Central memory CD4-positive, alpha-beta T cell (primary cell): ENCODE data around the gene RSPH10B.
A peak's percentile ranks its signal among the peaks of the same experiment; 100 is the strongest.
"Not testable (repeated sequence)": the region's sequence is repeated elsewhere in the genome, so short reads cannot be mapped to it uniquely, and the experiment has no call there.

Source experiments
- DNase-seq: peaks from one replicate; pipeline ENCODE4 v3.0.0; 2022

Gene RSPH10B

DNA sequence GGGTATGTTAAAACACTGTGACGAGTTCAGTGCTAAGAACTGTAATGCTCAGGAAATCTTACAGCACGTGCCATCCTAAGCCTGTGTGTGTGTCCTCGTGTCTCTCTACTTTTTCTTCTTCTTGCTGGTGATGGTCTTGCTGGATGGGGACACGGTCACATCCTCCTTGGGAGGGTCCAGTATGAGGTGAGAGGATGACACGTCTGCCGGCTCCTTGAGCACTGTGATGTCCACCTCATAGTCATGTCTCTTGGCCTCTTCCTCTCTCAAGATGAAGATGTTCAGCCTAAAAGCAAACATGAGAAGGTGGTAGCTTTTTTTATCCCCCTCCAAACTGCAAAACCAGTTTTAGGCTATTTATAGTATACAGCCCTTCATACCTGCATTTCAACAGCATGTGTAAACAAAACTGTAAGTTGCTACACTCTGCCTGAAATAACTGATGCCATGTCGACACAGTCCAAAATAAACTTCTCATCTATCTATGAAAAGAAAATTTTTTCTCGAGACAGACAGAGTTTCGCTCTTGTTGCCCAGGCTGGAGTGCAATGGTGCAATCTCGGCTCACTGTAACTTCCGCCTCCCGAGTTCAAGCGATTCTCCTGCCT, 44.1 kb downstream of the RSPH10B start:
- not testable (repeated sequence) for DNase-seq

DNA sequence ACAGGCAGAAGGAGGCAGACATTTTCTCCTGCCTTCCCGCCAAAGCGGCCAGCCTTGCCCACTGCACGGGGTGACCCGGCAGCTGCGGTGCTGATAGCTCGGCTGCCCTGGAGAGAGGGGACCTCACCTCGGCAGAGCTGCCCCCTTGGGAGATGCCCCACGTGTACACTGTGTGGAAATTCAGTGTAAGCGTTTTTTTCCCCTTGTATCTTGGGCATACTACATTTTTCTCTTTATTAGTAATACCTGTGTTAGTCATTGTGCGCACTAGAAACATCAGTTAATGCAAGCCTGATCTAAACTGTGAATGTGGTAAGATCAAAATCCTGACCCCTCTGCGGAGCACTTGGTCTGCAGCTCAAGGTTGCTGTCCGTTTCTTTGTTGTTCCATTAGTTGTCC, 45.9 kb downstream of the RSPH10B start:
- DNase-seq = not testable (repeated sequence)

DNA sequence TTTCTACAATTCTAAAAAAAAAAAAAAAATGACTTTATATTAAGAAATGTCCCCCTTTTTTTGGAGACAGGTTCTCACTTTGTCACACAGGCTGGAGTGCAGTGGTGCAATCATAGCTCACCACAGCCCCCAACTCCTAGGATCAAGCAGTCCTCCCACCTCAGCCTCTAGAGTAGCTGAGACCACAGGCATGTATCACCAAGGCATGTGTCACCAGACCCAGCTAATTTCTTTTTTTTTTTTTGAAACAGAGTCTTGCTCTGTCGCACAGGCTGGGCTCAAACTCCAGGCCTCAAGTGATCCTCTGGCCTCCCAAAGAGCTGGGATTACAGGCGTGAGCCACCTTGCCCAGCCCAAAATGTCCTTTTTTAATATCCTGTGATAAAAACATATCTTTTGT, 46.3 kb downstream of the RSPH10B start:
- not testable (repeated sequence) for DNase-seq

DNA sequence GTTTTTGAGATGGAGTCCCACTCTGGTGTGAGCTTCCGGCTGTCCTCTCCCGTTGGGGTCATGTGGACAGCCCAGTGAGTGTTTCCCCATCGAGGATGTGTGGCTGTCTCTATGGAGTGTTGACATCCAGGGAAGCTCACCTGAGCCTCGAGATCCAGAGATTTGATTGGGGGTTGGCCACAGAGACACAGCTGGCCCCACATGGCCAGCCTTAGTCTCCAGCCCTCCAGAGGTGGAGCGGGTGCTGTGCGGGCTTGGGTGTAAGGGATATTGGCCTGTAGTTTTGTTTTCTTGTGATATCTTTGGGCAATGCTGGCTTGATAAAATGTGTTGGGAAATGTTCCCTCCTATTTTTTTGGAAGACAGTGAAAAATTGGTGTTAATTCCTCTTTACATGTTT, 54.0 kb downstream of the RSPH10B start:
- not testable (repeated sequence) for DNase-seq

DNA sequence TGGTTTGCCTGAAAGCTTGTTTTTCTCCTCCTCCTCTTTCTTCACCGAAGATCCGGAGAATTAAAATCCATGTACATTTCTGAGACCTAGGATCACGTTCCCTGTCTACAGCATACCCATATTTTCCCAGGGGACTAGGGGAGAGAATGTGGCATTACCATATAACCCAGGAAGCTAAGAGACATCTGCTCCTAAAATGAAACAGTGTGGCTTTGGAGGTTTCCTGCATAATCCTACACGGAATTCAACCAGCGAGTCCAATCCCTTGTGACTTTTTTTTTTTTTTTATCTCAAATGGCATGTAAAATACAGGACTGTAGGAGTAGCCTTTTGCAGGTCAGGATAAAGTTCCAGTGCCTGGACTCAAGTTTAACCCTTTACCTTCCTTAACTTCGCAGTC, 61.7 kb downstream of the RSPH10B start:
- DNase-seq = not testable (repeated sequence)

DNA sequence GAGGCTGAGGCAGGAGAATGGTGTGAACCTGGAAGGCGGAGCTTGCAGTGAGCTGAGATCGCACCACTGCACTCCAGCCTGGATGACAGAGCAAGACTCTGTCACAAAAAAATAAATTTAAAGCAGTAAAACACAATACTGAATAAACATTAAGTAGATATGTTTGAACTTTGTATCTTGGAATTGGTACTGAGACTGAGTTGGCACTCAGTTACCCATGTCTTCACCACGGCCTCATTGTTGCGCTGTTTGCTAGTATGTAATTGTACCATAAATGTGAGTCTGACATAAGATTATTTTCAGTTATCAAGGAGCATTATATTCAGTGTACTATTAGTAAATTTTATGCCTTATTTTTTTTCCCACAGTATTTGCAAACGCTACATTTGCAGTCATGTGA, 65.8 kb downstream of the RSPH10B start:
- DNase-seq = not testable (repeated sequence)

DNA sequence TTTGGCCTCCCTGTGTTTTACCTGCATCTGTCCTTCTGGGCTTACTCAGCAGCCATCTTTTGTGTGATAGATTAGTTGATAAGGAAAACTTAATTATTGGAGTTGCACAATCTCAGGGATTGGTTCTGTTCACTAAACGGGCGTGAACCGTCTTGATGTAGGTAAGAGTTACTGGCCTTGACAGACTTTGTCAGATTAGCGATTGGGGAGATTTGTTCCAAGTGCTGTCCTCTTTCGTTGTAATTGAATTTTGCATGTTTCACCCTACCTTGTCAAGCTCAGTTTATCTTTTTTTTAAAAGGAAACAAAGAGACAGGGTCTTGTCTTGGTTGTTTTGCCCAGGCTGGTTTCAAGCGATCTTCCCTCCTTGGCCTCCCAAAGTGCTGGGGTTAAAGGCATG, 67.5 kb downstream of the RSPH10B start:
- DNase-seq = not testable (repeated sequence)

DNA sequence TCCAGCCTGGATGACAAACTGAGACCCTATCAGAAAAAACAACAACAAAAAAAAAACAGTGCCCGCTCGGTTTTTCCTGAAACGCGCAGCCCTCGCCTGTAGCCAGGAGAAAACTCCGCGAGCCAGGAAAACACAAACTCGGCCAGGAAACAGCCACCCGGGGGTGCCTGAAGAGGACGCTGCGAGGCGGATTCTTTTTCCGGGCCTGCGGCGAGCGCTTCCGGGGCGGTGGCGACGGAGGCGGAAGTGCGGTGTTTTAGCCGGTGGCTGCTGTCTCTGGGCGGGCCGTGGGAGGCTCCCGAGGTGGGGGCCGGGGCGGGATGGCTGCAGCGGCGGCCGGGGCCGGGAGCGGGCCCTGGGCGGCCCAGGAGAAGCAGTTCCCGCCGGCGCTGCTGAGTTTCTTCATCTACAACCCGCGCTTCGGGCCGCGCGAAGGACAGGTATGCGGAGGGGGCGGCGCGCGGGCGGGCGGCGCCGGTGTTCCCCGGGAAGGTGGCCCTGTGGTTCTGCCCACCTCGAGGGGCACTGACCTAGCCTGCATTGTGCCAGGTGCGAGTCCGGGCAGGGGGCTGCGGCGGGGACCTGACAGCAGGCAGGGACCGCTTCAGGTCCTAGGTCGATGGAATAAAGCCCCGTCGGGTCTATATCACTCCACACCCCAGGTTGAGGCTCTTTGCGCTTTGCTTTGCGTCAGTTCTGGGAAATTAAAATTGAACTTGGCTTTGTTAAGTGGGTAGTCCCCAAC, 71.8 kb downstream of the RSPH10B start, which contains the start of gene CCZ1:
CCZ1 (plus strand) TSS at position 254 of the 745 bp plus-strand sequence; CDS start at position 321, 67 bp downstream.
- DNase-seq = peak; percentile 59

DNA sequence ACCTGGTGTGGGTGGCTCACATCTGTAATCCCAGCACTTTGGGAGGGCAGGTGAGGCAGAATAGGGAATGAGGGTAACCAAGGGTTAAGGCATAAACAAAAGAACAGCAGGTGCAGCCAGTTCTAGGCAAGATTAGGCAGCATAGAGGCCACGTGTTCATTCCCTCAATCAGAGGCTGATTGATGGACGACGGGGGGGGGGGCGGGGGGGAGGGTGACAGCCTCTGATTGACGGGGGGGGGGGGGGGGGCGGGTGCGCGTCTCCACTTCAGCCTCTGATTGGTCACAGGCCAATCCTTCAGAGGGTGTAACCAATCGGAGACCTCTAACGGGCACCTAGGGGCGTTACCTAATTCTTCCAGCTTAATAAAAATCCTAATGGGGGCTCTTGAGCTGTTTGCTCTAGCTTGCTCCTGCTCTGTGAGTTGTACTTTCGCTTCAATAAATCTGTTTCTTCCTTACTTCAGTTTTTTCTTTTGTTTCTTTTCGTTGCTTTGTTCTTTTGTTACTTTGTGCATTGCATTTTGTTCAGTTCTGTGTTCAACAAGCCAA, 73.0 kb downstream of the RSPH10B start:
- not testable (repeated sequence) for DNase-seq

DNA sequence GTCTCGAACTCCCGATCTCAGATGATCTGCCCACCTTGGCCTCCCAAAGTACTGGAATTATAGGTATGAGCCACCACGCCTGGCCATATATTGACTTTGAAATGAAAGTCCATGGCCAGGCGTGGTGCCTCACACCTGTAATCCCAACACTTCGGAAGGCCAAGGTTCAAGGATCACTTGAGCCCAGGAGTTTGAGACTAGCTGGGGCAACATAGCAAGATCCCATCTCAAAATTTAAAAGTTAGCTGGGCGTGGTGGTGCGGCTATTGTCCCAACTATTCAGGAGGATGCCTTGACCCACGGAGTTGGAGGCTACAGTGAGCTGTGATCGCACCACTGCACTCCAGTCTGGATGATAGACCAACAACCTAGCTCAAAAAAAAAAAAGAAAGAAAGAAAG, 78.0 kb downstream of the RSPH10B start:
- DNase-seq = no peak

DNA sequence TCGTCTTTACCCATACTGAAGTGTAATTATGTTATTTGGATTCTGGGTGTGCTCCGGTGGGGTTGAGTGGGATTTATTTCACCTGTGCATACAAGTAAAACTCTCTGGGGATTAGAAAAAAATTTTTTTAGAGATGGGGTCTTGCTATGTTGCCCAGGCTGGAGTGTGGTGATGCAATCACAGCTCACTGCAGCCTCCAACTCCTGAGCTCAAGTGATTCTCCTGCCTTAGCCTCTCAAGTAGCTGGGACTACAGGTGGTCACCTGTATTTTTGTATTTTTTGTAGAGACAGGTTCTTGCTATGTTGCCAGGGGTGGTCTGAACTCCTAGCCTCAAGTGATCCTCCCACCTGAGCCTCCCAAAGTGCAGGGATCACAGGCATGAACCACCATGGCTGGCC, 80.2 kb downstream of the RSPH10B start:
- not testable (repeated sequence) for DNase-seq

DNA sequence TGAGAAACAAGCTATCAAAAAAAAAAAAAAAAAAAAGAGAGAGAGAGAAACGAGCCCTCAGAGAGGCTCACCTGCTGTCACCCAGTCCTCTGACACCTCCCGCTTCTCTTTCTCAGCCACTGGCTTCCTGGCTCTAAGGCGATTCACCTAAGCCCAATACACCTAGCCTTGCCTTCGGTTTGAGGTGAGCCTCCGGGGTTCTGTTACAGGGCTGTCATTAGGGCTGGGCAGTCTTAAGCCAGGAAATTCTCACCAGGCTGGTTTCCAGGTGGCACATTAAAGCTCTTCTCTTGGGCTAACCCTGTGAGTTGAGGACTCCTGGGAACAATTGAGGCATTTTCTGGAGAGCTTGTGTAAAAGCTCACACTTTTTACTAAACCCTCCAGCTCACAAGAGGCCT, 82.5 kb downstream of the RSPH10B start:
- not testable (repeated sequence) for DNase-seq

DNA sequence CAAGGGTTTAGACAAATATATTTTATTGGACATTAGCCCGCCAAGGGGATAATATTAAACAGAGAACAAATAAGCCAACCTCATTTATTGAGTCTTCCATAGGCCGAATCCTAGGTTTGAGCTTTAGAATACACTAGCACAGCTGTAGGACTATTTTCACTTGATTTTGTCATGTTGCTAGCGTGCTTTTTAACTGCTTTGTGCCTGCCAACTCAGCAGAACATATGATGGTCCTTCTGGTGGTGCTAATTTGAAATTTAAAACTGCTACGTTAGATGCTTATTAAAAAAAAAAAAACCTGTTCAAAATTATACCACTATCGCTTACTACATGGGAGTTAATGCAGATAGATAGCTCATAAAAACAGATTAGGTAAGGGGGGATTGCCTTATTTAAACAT, 86.1 kb downstream of the RSPH10B start:
- DNase-seq = not testable (repeated sequence)

DNA sequence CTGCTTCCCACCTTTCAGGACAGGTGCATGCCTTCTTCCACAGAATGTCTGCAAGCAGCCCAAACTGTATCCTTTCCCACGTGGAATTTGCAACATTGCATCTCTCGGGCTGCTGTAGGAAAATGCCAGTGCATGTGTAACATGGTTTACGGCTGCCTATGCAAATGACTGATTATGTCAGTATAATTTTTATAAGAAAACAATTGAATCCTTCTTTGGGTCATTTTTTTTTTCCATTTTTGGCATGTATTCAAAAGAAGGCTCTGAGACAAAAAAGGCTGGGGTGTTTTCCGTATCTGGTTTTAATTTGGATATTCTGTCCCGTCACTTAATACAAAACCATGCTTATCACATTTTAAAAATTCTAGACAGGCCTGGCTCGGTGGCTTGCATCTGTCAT, 90.4 kb downstream of the RSPH10B start:
- DNase-seq = not testable (repeated sequence)

DNA sequence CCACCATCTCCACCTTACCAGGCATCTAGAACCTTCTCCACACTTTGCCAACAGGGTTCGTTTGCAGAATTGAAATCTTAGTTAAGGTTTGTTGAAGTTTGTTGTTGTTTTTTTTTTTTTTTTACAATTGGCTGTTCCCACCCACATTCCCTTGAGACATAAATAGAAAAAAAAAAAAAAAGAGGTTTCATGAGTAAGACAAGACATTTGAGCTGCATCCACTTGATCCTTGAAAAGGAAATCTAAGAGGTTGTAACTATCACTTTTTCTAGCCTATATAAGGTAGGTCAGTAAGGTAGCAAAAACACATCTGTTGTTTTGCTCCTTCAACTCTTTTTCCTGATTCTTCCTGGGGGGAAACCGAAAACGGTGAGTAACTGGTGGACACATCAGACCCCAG, 90.9 kb downstream of the RSPH10B start:
- not testable (repeated sequence) for DNase-seq
